ENCODE data around the gene CSF3.
"Not testable (repeated sequence)": the region's sequence is repeated elsewhere in the genome, so short reads cannot be mapped to it uniquely, and the experiment has no call there.

The CSF3 gene

GRCh38 chr17:40012017-40012647, 3.1 kb upstream of the CSF3 start:
- not testable (repeated sequence) for H3K18ac ChIP-seq (ENCODE audit: low read length); H2BK5ac ChIP-seq (ENCODE audit: low read length); H3K27me3 ChIP-seq (ENCODE audit: insufficient read depth, low read length, poor library complexity); H3K36me3 ChIP-seq (ENCODE audit: control insufficient read depth, insufficient read depth, low read length); H3K4ac ChIP-seq (ENCODE audit: low read depth, low read length); H4K5ac ChIP-seq (ENCODE audit: low read length); H3K79me1 ChIP-seq (ENCODE audit: low read length); H3K9ac ChIP-seq (ENCODE audit: low read length); H3K4me3 ChIP-seq (ENCODE audit: low read length); H3K4me2 ChIP-seq (ENCODE audit: low read length); H3K27ac ChIP-seq (ENCODE audit: low read depth, low read length); H3K56ac ChIP-seq (ENCODE audit: low read length); H3K23ac ChIP-seq (ENCODE audit: low read length); H2BK15ac ChIP-seq (replicated peaks; ENCODE audit: low read depth); H3K79me2 ChIP-seq (ENCODE audit: control insufficient read depth, insufficient read depth, low read length); H2BK120ac ChIP-seq (ENCODE audit: low read depth, low read length); H4K8ac ChIP-seq (ENCODE audit: low read depth, low read length); DNase-seq; H3K4me1 ChIP-seq (ENCODE audit: control insufficient read depth, low read depth, low read length); H2AK5ac ChIP-seq (ENCODE audit: low read length)
- WGBS (ENCODE audit: extremely low coverage, insufficient coverage, low lambda C conversion rate) = no CpG with 5 or more reads among the region's 22 CpGs

- DNase-seq = peak; percentile 10
- Histone ChIP-seq H4K5ac (ENCODE audit: low read length) (no peak overlapping the region), H3K27me3 (ENCODE audit: insufficient read depth, low read length, poor library complexity) (no peaks in the 10 kb centered on the region), H3K36me3 (ENCODE audit: control insufficient read depth, insufficient read depth, low read length) (no peaks in the 10 kb centered on the region), H2BK15ac (replicated peaks; ENCODE audit: low read depth) (no peak overlapping the region), H3K18ac (ENCODE audit: low read length) (no peak overlapping the region), H3K56ac (ENCODE audit: low read length) (no peak overlapping the region), H3K4ac (ENCODE audit: low read depth, low read length) (no peak overlapping the region), H3K79me2 (ENCODE audit: control insufficient read depth, insufficient read depth, low read length) (no peaks in the 10 kb centered on the region), H2BK5ac (ENCODE audit: low read length) (no peak overlapping the region), H2AK5ac (ENCODE audit: low read length) (no peak overlapping the region), H3K4me2 (ENCODE audit: low read length) (no peak overlapping the region), H3K4me3 (ENCODE audit: low read length) (no peak overlapping the region), H3K4me1 (ENCODE audit: control insufficient read depth, low read depth, low read length) (peaks cover 3% of the 10 kb centered on the region), H3K9ac (ENCODE audit: low read length) (no peak overlapping the region), H2BK120ac (ENCODE audit: low read depth, low read length) (no peak overlapping the region), H4K8ac (ENCODE audit: low read depth, low read length) (no peak overlapping the region), H3K27ac (ENCODE audit: low read depth, low read length) (no peak overlapping the region), H3K23ac (ENCODE audit: low read length) (no peak overlapping the region), H3K79me1 (ENCODE audit: low read length) (no peaks in the 10 kb centered on the region)
- WGBS (ENCODE audit: extremely low coverage, insufficient coverage, low lambda C conversion rate) = no CpG with 5 or more reads among the region's 18 CpGs
Measured at GRCh38 chr17:40014375-40014980, 762 bp upstream of the CSF3 start.

- Histone ChIP-seq H3K4me3 (ENCODE audit: low read length) (no peak overlapping the region), H3K27ac (ENCODE audit: low read depth, low read length) (no peak overlapping the region), H2BK15ac (replicated peaks; ENCODE audit: low read depth) (no peak overlapping the region), H3K36me3 (ENCODE audit: control insufficient read depth, insufficient read depth, low read length) (peaks cover 2% of the 10 kb centered on the region), H3K56ac (ENCODE audit: low read length) (no peak overlapping the region), H2BK5ac (ENCODE audit: low read length) (no peak overlapping the region), H3K18ac (ENCODE audit: low read length) (no peak overlapping the region), H3K79me2 (ENCODE audit: control insufficient read depth, insufficient read depth, low read length) (no peaks in the 10 kb centered on the region), H3K27me3 (ENCODE audit: insufficient read depth, low read length, poor library complexity) (no peaks in the 10 kb centered on the region), H2BK120ac (ENCODE audit: low read depth, low read length) (no peak overlapping the region), H3K4ac (ENCODE audit: low read depth, low read length) (no peak overlapping the region), H4K5ac (ENCODE audit: low read length) (no peak overlapping the region), H2AK5ac (ENCODE audit: low read length) (no peak overlapping the region), H3K4me1 (ENCODE audit: control insufficient read depth, low read depth, low read length) (peaks cover 3% of the 10 kb centered on the region), H4K8ac (ENCODE audit: low read depth, low read length) (no peak overlapping the region), H3K79me1 (ENCODE audit: low read length) (no peaks in the 10 kb centered on the region), H3K4me2 (ENCODE audit: low read length) (no peak overlapping the region), H3K9ac (ENCODE audit: low read length) (no peak overlapping the region), H3K23ac (ENCODE audit: low read length) (no peak overlapping the region)
- no peak for DNase-seq
- WGBS (ENCODE audit: extremely low coverage, insufficient coverage, low lambda C conversion rate) = no CpG with 5 or more reads among the region's 26 CpGs
Measured at GRCh38 chr17:40015998-40016985, 1.1 kb downstream of the CSF3 start.

- Histone ChIP-seq H2BK15ac (replicated peaks; ENCODE audit: low read depth) (no peak overlapping the region), H3K18ac (ENCODE audit: low read length) (no peak overlapping the region), H3K56ac (ENCODE audit: low read length) (peak overlapping the region; percentile 65), H2BK5ac (ENCODE audit: low read length) (no peak overlapping the region), H2BK120ac (ENCODE audit: low read depth, low read length) (no peak overlapping the region), H3K4me1 (ENCODE audit: control insufficient read depth, low read depth, low read length) (peaks cover 3% of the 10 kb centered on the region), H2AK5ac (ENCODE audit: low read length) (no peak overlapping the region), H4K8ac (ENCODE audit: low read depth, low read length) (no peak overlapping the region), H3K4ac (ENCODE audit: low read depth, low read length) (no peak overlapping the region), H3K9ac (ENCODE audit: low read length) (peak overlapping the region; percentile 1), H3K36me3 (ENCODE audit: control insufficient read depth, insufficient read depth, low read length) (peaks cover 3% of the 10 kb centered on the region), H3K79me1 (ENCODE audit: low read length) (no peaks in the 10 kb centered on the region), H3K4me2 (ENCODE audit: low read length) (no peak overlapping the region), H3K4me3 (ENCODE audit: low read length) (no peak overlapping the region), H3K23ac (ENCODE audit: low read length) (no peak overlapping the region), H3K79me2 (ENCODE audit: control insufficient read depth, insufficient read depth, low read length) (no peaks in the 10 kb centered on the region), H3K27ac (ENCODE audit: low read depth, low read length) (no peak overlapping the region), H4K5ac (ENCODE audit: low read length) (no peak overlapping the region), H3K27me3 (ENCODE audit: insufficient read depth, low read length, poor library complexity) (no peaks in the 10 kb centered on the region)
- WGBS (ENCODE audit: extremely low coverage, insufficient coverage, low lambda C conversion rate) = no CpG with 5 or more reads among the region's 15 CpGs
- DNase-seq = no peak
Measured at GRCh38 chr17:40017422-40018080, 2.3 kb downstream of the CSF3 start.

GRCh38 chr17:40018211-40019121, 3.2 kb downstream of the CSF3 start:
- no CpG with 5 or more reads among the region's 15 CpGs for WGBS (ENCODE audit: extremely low coverage, insufficient coverage, low lambda C conversion rate)
- H3K36me3 ChIP-seq (ENCODE audit: control insufficient read depth, insufficient read depth, low read length) = peaks cover 5% of the 10 kb centered on the region
- no peak overlapping the region for H3K4ac ChIP-seq (ENCODE audit: low read depth, low read length)
- peak overlapping the region; percentile 58 for H3K9ac ChIP-seq (ENCODE audit: low read length)
- no peak overlapping the region for H4K5ac ChIP-seq (ENCODE audit: low read length)
- no peaks in the 10 kb centered on the region for H3K79me1 ChIP-seq (ENCODE audit: low read length)
- no peak overlapping the region for H3K4me3 ChIP-seq (ENCODE audit: low read length)
- no peak overlapping the region for H3K18ac ChIP-seq (ENCODE audit: low read length)
- H3K27ac ChIP-seq (ENCODE audit: low read depth, low read length) = no peak overlapping the region
- no peak overlapping the region for H2BK15ac ChIP-seq (replicated peaks; ENCODE audit: low read depth)
- DNase-seq = peak; percentile 70
- H3K56ac ChIP-seq (ENCODE audit: low read length) = peak overlapping the region; percentile 78
- peaks cover 3% of the 10 kb centered on the region for H3K4me1 ChIP-seq (ENCODE audit: control insufficient read depth, low read depth, low read length)
- H2BK120ac ChIP-seq (ENCODE audit: low read depth, low read length) = no peak overlapping the region
- no peak overlapping the region for H3K23ac ChIP-seq (ENCODE audit: low read length)
- H3K27me3 ChIP-seq (ENCODE audit: insufficient read depth, low read length, poor library complexity) = no peaks in the 10 kb centered on the region
- no peak overlapping the region for H3K4me2 ChIP-seq (ENCODE audit: low read length)
- H3K79me2 ChIP-seq (ENCODE audit: control insufficient read depth, insufficient read depth, low read length) = no peaks in the 10 kb centered on the region
- no peak overlapping the region for H4K8ac ChIP-seq (ENCODE audit: low read depth, low read length)
- no peak overlapping the region for H2AK5ac ChIP-seq (ENCODE audit: low read length)
- no peak overlapping the region for H2BK5ac ChIP-seq (ENCODE audit: low read length)

Data from mesendoderm (in vitro differentiated cells).